ENCODE measurements around the gene AIFM3. TPM values are rescaled to one million over a fixed set of nuclear protein-coding genes. Genes with fewer than 3 reads are reported as not detected.

The AIFM3 gene
- total RNA-seq, 1 experiment from 2014 or later, result 7.4 TPM

GRCh38 chr22:20959578-20960461, 7.2 kb upstream of the AIFM3 start:
- Histone ChIP-seq H2AFZ (no peak overlapping the region), H3K27ac (no peak overlapping the region), H3K4me1 (replicated peaks; ENCODE audit: insufficient read depth) (peaks cover 9% of the 10 kb centered on the region; the same call in 1 of the 2 replicates), H3K9me3 (ENCODE audit: insufficient read depth, low read depth) (no peaks in the 10 kb centered on the region), H4K20me1 (ENCODE audit: insufficient read depth) (no peaks in the 10 kb centered on the region; the same call in 1 of the 2 replicates), H3K79me2 (ENCODE audit: low read depth) (no peaks in the 10 kb centered on the region), H3K36me3 (ENCODE audit: low read depth) (no peaks in the 10 kb centered on the region), H3K27me3 (ENCODE audit: insufficient read depth, low read depth) (no peaks in the 10 kb centered on the region), H3K9me2 (ENCODE audit: insufficient read depth) (no peaks in the 10 kb centered on the region), H3K4me2 (no peak overlapping the region), H3F3A (ENCODE audit: insufficient read depth, low read depth) (peaks cover 12% of the 10 kb centered on the region), H3K4me3 (no peak overlapping the region)
- POLR2A ChIA-PET (ENCODE audit: unreplicated experiment), result interaction anchor here (0.6 kb wide), 1 partner anchor 13 kb away, joined by 8 read pairs; no protein-coding TSS in a partner anchor
- CTCF ChIA-PET, result interaction anchor here (0.7 to 1.0 kb wide), 2 partner anchors 10 to 22 kb away, joined by 3 read pairs; partner anchors contain the start of gene LZTR1
- intact Hi-C loops (cut with micrococcal nuclease; ENCODE audit: unreplicated experiment), result loop anchor here (5.0 kb wide), 1 partner anchor 43 kb away; the partner anchor contains the start of gene CRKL
- TF ChIP-seq CTCF (conservative IDR thresholded peaks at IDR 0.05), result no peak
- no peak for TF ChIP-seq EZH2 (IDR thresholded peaks at IDR 0.05; ENCODE audit: low read depth)
- no TSS peak for BruUV-seq (replicated peaks)
- no peak for DNase-seq

DNA sequence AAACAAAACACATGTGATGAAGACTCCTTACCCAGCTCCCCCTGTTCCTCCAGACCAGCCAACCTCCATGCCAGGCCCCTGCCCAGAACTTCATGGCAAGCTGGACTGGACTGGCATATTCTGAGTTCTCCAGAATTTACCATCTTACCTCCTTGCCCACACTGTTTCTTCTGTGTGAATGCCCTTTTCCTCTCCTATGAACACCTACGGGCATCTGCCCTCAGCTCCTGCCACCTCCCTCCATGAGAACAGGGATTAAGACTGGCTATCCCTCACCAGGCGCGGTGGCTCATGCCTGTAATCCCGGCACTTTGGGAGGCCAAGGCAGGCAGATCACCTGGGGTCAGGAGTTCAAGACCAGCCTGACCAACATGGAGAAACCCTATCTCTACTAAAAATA, 6.4 kb upstream of the AIFM3 start:
- DNase-seq, result no peak
- TF ChIP-seq EZH2 (IDR thresholded peaks at IDR 0.05; ENCODE audit: low read depth) (no peak), CTCF (conservative IDR thresholded peaks at IDR 0.05) (no peak)
- Histone ChIP-seq H3K27me3 (ENCODE audit: insufficient read depth, low read depth) (no peaks in the 10 kb centered on the region), H3K79me2 (ENCODE audit: low read depth) (no peaks in the 10 kb centered on the region), H3K4me1 (replicated peaks; ENCODE audit: insufficient read depth) (peaks cover 7% of the 10 kb centered on the region; the same call in 1 of the 2 replicates), H3K4me2 (no peak overlapping the region), H3K9me3 (ENCODE audit: insufficient read depth, low read depth) (no peaks in the 10 kb centered on the region), H3F3A (ENCODE audit: insufficient read depth, low read depth) (peaks cover 10% of the 10 kb centered on the region), H3K36me3 (ENCODE audit: low read depth) (no peaks in the 10 kb centered on the region), H3K27ac (no peak overlapping the region), H3K9me2 (ENCODE audit: insufficient read depth) (no peaks in the 10 kb centered on the region), H4K20me1 (ENCODE audit: insufficient read depth) (no peaks in the 10 kb centered on the region; the same call in 1 of the 2 replicates), H3K4me3 (no peak overlapping the region), H2AFZ (no peak overlapping the region)
- ChIA-PET CTCF (no interaction called here), POLR2A (ENCODE audit: unreplicated experiment) (interaction anchor here (0.6 kb wide), 1 partner anchor 12 kb away, joined by 8 read pairs; no protein-coding TSS in a partner anchor)
- no TSS peak for BruUV-seq (replicated peaks)
- intact Hi-C loops (cut with micrococcal nuclease; ENCODE audit: unreplicated experiment), result no loop called here

GRCh38 chr22:20962491-20962945, 4.5 kb upstream of the AIFM3 start:
- intact Hi-C loops (cut with micrococcal nuclease; ENCODE audit: unreplicated experiment), result no loop called here
- H3F3A ChIP-seq (ENCODE audit: insufficient read depth, low read depth), result peaks cover 3% of the 10 kb centered on the region; the same call in 1 of the 2 replicates
- no peaks in the 10 kb centered on the region for H3K79me2 ChIP-seq (ENCODE audit: low read depth)
- no peak overlapping the region for H3K4me3 ChIP-seq
- TF ChIP-seq CTCF (conservative IDR thresholded peaks at IDR 0.05), result no peak
- no peak for TF ChIP-seq EZH2 (IDR thresholded peaks at IDR 0.05; ENCODE audit: low read depth)
- DNase-seq, result no peak
- POLR2A ChIA-PET (ENCODE audit: unreplicated experiment), result no interaction called here
- H3K9me3 ChIP-seq (ENCODE audit: insufficient read depth, low read depth), result no peaks in the 10 kb centered on the region
- H3K27ac ChIP-seq, result no peak overlapping the region
- CTCF ChIA-PET, result no interaction called here
- no peaks in the 10 kb centered on the region for H3K4me1 ChIP-seq (replicated peaks; ENCODE audit: insufficient read depth)
- no peak overlapping the region for H3K4me2 ChIP-seq
- BruUV-seq (replicated peaks), result no TSS peak
- no peaks in the 10 kb centered on the region for H3K36me3 ChIP-seq (ENCODE audit: low read depth)
- no peaks in the 10 kb centered on the region for H3K9me2 ChIP-seq (ENCODE audit: insufficient read depth)
- H4K20me1 ChIP-seq (ENCODE audit: insufficient read depth), result no peaks in the 10 kb centered on the region
- no peaks in the 10 kb centered on the region for H3K27me3 ChIP-seq (ENCODE audit: insufficient read depth, low read depth)
- H2AFZ ChIP-seq, result no peak overlapping the region

All from PC-9 (cell line).